ENCODE results near the gene TBL1X. TPM values are rescaled to one million over a fixed set of nuclear protein-coding genes. Genes with fewer than 3 reads are reported as not detected.

Gene TBL1X
- total and polyA plus RNA-seq, 2 donors (not counting 1 experiment from before 2014, with no cell fraction given) = 8.8 to 65.1 TPM

GRCh38 chrX:9758021-9758638 lies 293.3 kb downstream of the TBL1X start:
- TF ChIP-seq CTCF (IDR thresholded peaks at IDR 0.05) (no peak), EZH2 (IDR thresholded peaks at IDR 0.05; ENCODE audit: borderline replicate concordance, insufficient read depth, low read depth, low read length, poor library complexity, severe bottlenecking) (no peak)

GRCh38 chrX:9759337-9759736 lies 294.5 kb downstream of the TBL1X start:
- ATAC-seq (ENCODE audit: low read depth) (no peak), DNase-seq (no peak)
- no peaks in the 10 kb centered on the region for H3K27me3 ChIP-seq (replicated peaks in 1 of 4; ENCODE audit: control extremely low read depth in 1 of 4, control insufficient read depth in 3 of 4, insufficient read depth in 4 of 4, low read length in 3 of 4)
- no peaks in the 10 kb centered on the region for H3K36me3 ChIP-seq (replicated peaks in 1 of 2; ENCODE audit: control extremely low read depth in 1 of 2, control insufficient read depth in 1 of 2, extremely low read depth in 1 of 2, insufficient read depth in 2 of 2, low read length in 1 of 2)
- intact Hi-C loops (cut with micrococcal nuclease) = no loop called here
- Mint-ChIP-seq H3K4me3 (no peak overlapping the region), H3K27ac (no peak overlapping the region), H3K4me1 (no peaks in the 10 kb centered on the region), H3K27me3 (peaks cover 11% of the 10 kb centered on the region), H3K9me3 (ENCODE audit: insufficient read depth) (no peaks in the 10 kb centered on the region)
- no peaks in the 10 kb centered on the region for H3K4me1 ChIP-seq (ENCODE audit: control insufficient read depth in 2 of 2, insufficient read depth in 2 of 2, low read length in 2 of 2)
- no peaks in the 10 kb centered on the region for H4K20me1 ChIP-seq (ENCODE audit: control insufficient read depth, insufficient read depth, low read length, poor library complexity, severe bottlenecking)
- H3K4me2 ChIP-seq (replicated peaks; ENCODE audit: low read depth, low read length, poor library complexity, severe bottlenecking) = no peak overlapping the region
- no peak overlapping the region for H2AFZ ChIP-seq (ENCODE audit: insufficient read depth, low read depth, low read length, poor library complexity, severe bottlenecking)
- CTCF ChIA-PET = no interaction called here
- no peaks in the 10 kb centered on the region for H3K79me2 ChIP-seq (ENCODE audit: control insufficient read depth, insufficient read depth, low read length)
- H3K27ac ChIP-seq (ENCODE audit: low read length in 2 of 2) = no peak overlapping the region
- WGBS (ENCODE audit: insufficient coverage) = 97% methylated on average over 8 of the region's 8 CpGs
- H3K9me3 ChIP-seq (ENCODE audit: control extremely low read depth in 1 of 3, control insufficient read depth in 2 of 3, insufficient read depth in 1 of 3, low read length in 2 of 3) = peaks cover 0 to 3% (median 2%) of the 10 kb centered on the region in 3 donors
- TF ChIP-seq EZH2 (IDR thresholded peaks at IDR 0.05; ENCODE audit: borderline replicate concordance, insufficient read depth, low read depth, low read length, poor library complexity, severe bottlenecking) (no peak), CTCF (IDR thresholded peaks at IDR 0.05) (no peak)
- H3K9ac ChIP-seq (ENCODE audit: low read length) = no peak overlapping the region
- POLR2A ChIA-PET = no interaction called here
- H3K4me3 ChIP-seq (ENCODE audit: control extremely low read depth in 1 of 5, extremely low read depth in 1 of 5, insufficient read depth in 1 of 5, low read depth in 2 of 5, low read length in 4 of 5) = no peak overlapping the region

More at GRCh38 chrX:9758021-9758638, 293.3 kb downstream of the TBL1X start:
- Mint-ChIP-seq H3K9me3 (ENCODE audit: insufficient read depth) (no peaks in the 10 kb centered on the region), H3K4me1 (no peaks in the 10 kb centered on the region), H3K27ac (no peak overlapping the region), H3K27me3 (peaks cover 11% of the 10 kb centered on the region), H3K4me3 (no peak overlapping the region)
- WGBS (ENCODE audit: insufficient coverage) = no CpG with 5 or more reads among the region's 4 CpGs
- Histone ChIP-seq H3K4me3 (ENCODE audit: control extremely low read depth in 1 of 5, extremely low read depth in 1 of 5, insufficient read depth in 1 of 5, low read depth in 2 of 5, low read length in 4 of 5) (no peak overlapping the region), H3K27me3 (replicated peaks in 1 of 4; ENCODE audit: control extremely low read depth in 1 of 4, control insufficient read depth in 3 of 4, insufficient read depth in 4 of 4, low read length in 3 of 4) (no peaks in the 10 kb centered on the region), H3K27ac (ENCODE audit: low read length in 2 of 2) (no peak overlapping the region), H3K4me2 (replicated peaks; ENCODE audit: low read depth, low read length, poor library complexity, severe bottlenecking) (no peak overlapping the region), H3K36me3 (replicated peaks in 1 of 2; ENCODE audit: control extremely low read depth in 1 of 2, control insufficient read depth in 1 of 2, extremely low read depth in 1 of 2, insufficient read depth in 2 of 2, low read length in 1 of 2) (no peaks in the 10 kb centered on the region), H3K9ac (ENCODE audit: low read length) (no peak overlapping the region), H4K20me1 (ENCODE audit: control insufficient read depth, insufficient read depth, low read length, poor library complexity, severe bottlenecking) (no peaks in the 10 kb centered on the region), H3K9me3 (ENCODE audit: control extremely low read depth in 1 of 3, control insufficient read depth in 2 of 3, insufficient read depth in 1 of 3, low read length in 2 of 3) (peaks cover 0 to 3% (median 2%) of the 10 kb centered on the region in 3 donors), H3K79me2 (ENCODE audit: control insufficient read depth, insufficient read depth, low read length) (no peaks in the 10 kb centered on the region), H2AFZ (ENCODE audit: insufficient read depth, low read depth, low read length, poor library complexity, severe bottlenecking) (no peak overlapping the region), H3K4me1 (ENCODE audit: control insufficient read depth in 2 of 2, insufficient read depth in 2 of 2, low read length in 2 of 2) (no peaks in the 10 kb centered on the region)
- intact Hi-C loops (cut with micrococcal nuclease) = no loop called here
- ChIA-PET POLR2A (no interaction called here), CTCF (no interaction called here)
- ATAC-seq (ENCODE audit: low read depth) = no peak
- no peak for DNase-seq

All from B cell (primary cell).